Parathyroid adenoma (tissue), 2 donors: ENCODE results near the gene CNTNAP1.
"Not testable (repeated sequence)": the region's sequence is repeated elsewhere in the genome, so short reads cannot be mapped to it uniquely, and the experiment has no call there.

Source experiments
- H2AFZ ChIP-seq: fragments of 300-600 bp; sonication (generic); one replicate; pipeline ENCODE4 v1.7.0; 2017; ENCODE audit warnings: antibody characterized with exemption, mild to moderate bottlenecking
- H3K27ac ChIP-seq: fragments of 300-600 bp; sonication (generic); one replicate; pipeline ENCODE4 v1.7.0; 2017
- H3K27me3 ChIP-seq: fragments of 300-600 bp; sonication (generic); one replicate; pipeline ENCODE4 v1.7.0; 2017; ENCODE audit warnings: low read length; ENCODE audit not compliant: control insufficient read depth, insufficient read depth
- H3K36me3 ChIP-seq: fragments of 300-600 bp; sonication (generic); one replicate; pipeline ENCODE4 v1.7.0; 2017; ENCODE audit warnings: low read length; ENCODE audit not compliant: control insufficient read depth, insufficient read depth
- H3K4me1 ChIP-seq: fragments of 300-600 bp; sonication (generic); one replicate; pipeline ENCODE4 v1.7.0; 2017; ENCODE audit warnings: control low read depth
- H3K4me2 ChIP-seq: fragments of 300-600 bp; sonication (generic); one replicate; pipeline ENCODE4 v1.7.0; 2017; ENCODE audit warnings: low read length
- H3K4me3 ChIP-seq: fragments of 300-600 bp; sonication (generic); one replicate; pipeline ENCODE4 v1.7.0; 2017; ENCODE audit warnings: low read depth, low read length
- H3K79me2 ChIP-seq: fragments of 300-600 bp; sonication (generic); one replicate; pipeline ENCODE4 v1.7.0; 2017; ENCODE audit warnings: control low read depth
- H3K9ac ChIP-seq: fragments of 300-600 bp; sonication (generic); one replicate; pipeline ENCODE4 v1.7.0; 2017; ENCODE audit warnings: mild to moderate bottlenecking
- H3K9me3 ChIP-seq: fragments of 300-600 bp; sonication (generic); one replicate; pipeline ENCODE4 v1.7.0; 2017; ENCODE audit warnings: low read length; ENCODE audit not compliant: control insufficient read depth
- TF ChIP-seq, protein P1 (sequence below): fragments of 300-600 bp; sonication (generic); IDR thresholded peaks from one replicate; pipeline ENCODE4 v1.7.0; 2017; ENCODE audit warnings: antibody characterized with exemption, mild to moderate bottlenecking
- donor health status: primary hyperparathyroidism.

Gene CNTNAP1

GRCh38 chr17:42709561-42709960 lies 27.2 kb downstream of the CNTNAP1 start:
- H3K79me2 ChIP-seq = peaks cover 2% of the 10 kb centered on the region
- no peak overlapping the region for H3K27ac ChIP-seq
- TF ChIP-seq, protein P1, sequence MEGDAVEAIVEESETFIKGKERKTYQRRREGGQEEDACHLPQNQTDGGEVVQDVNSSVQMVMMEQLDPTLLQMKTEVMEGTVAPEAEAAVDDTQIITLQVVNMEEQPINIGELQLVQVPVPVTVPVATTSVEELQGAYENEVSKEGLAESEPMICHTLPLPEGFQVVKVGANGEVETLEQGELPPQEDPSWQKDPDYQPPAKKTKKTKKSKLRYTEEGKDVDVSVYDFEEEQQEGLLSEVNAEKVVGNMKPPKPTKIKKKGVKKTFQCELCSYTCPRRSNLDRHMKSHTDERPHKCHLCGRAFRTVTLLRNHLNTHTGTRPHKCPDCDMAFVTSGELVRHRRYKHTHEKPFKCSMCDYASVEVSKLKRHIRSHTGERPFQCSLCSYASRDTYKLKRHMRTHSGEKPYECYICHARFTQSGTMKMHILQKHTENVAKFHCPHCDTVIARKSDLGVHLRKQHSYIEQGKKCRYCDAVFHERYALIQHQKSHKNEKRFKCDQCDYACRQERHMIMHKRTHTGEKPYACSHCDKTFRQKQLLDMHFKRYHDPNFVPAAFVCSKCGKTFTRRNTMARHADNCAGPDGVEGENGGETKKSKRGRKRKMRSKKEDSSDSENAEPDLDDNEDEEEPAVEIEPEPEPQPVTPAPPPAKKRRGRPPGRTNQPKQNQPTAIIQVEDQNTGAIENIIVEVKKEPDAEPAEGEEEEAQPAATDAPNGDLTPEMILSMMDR = no peak
- no peaks in the 10 kb centered on the region for H3K9me3 ChIP-seq
- no peaks in the 10 kb centered on the region for H3K36me3 ChIP-seq
- H3K4me1 ChIP-seq = no peaks in the 10 kb centered on the region
- no peak overlapping the region for H2AFZ ChIP-seq
- H3K4me2 ChIP-seq = no peak overlapping the region
- H3K4me3 ChIP-seq = no peak overlapping the region
- no peaks in the 10 kb centered on the region for H3K27me3 ChIP-seq
- no peak overlapping the region for H3K9ac ChIP-seq

- Histone ChIP-seq H3K4me2 (no peak overlapping the region), H3K36me3 (no peaks in the 10 kb centered on the region), H3K4me1 (no peaks in the 10 kb centered on the region), H2AFZ (no peak overlapping the region), H3K79me2 (peaks cover 3% of the 10 kb centered on the region), H3K27me3 (no peaks in the 10 kb centered on the region), H3K9ac (no peak overlapping the region), H3K9me3 (no peaks in the 10 kb centered on the region), H3K4me3 (no peak overlapping the region), H3K27ac (no peak overlapping the region)
- TF ChIP-seq, protein P1 = peak; percentile 76
Observed at GRCh38 chr17:42720996-42721583, 38.8 kb downstream of the CNTNAP1 start.

DNA sequence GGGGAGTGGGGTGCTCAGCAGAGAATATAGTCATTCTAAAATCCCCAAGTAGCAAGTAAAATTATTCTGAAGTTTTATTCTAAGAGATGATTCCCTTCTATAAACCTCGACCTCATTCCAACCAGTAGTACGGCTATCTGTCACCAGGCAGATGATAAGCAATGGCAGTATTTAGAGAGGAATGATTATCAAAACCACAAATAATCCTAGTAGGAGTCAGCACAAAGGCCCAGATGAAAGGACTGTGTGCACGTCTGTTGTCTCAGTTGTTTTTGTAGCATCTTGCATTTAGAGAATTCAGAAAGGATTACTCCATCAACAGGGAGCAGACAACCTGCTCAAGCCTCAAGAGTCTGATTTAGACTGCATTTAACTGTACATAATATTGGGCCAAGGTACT lies 41.3 kb downstream of the CNTNAP1 start:
- TF ChIP-seq, protein P1 = no peak
- Histone ChIP-seq H3K4me1 (no peaks in the 10 kb centered on the region), H3K27ac (no peak overlapping the region), H3K4me3 (no peak overlapping the region), H3K79me2 (no peaks in the 10 kb centered on the region), H3K9me3 (no peaks in the 10 kb centered on the region), H3K9ac (no peak overlapping the region), H2AFZ (no peak overlapping the region), H3K36me3 (no peaks in the 10 kb centered on the region), H3K4me2 (no peak overlapping the region), H3K27me3 (no peaks in the 10 kb centered on the region)

DNA sequence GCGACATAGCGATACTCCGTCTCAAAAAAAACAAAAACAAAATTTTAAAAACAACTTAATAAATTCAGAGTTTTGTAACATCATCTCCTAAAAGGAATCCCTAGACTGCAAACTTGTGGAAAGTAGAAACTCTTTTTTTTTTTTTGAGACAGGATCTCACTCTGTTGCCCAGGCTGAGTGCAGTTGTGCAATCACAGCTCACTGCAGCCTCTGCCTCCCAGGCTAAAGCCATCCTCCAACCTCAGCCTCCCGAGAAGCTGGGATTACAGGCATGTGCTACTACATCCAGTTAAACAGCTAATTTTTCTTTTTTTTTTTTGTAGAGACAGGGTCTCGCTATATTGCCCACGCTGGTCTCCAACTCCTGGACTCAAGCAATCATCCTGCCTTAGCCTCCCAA lies 42.8 kb downstream of the CNTNAP1 start:
- no peaks in the 10 kb centered on the region for H3K36me3 ChIP-seq
- no peaks in the 10 kb centered on the region for H3K79me2 ChIP-seq
- no peak overlapping the region for H3K4me3 ChIP-seq
- TF ChIP-seq, protein P1 = no peak
- no peaks in the 10 kb centered on the region for H3K27me3 ChIP-seq
- no peak overlapping the region for H3K4me2 ChIP-seq
- no peak overlapping the region for H3K9ac ChIP-seq
- no peaks in the 10 kb centered on the region for H3K9me3 ChIP-seq
- no peak overlapping the region for H3K27ac ChIP-seq
- H3K4me1 ChIP-seq = no peaks in the 10 kb centered on the region
- no peak overlapping the region for H2AFZ ChIP-seq

- H3K36me3 ChIP-seq = no peaks in the 10 kb centered on the region
- TF ChIP-seq, protein P1 = no peak
Observed at GRCh38 chr17:42740699-42741098, 58.4 kb downstream of the CNTNAP1 start.

DNA sequence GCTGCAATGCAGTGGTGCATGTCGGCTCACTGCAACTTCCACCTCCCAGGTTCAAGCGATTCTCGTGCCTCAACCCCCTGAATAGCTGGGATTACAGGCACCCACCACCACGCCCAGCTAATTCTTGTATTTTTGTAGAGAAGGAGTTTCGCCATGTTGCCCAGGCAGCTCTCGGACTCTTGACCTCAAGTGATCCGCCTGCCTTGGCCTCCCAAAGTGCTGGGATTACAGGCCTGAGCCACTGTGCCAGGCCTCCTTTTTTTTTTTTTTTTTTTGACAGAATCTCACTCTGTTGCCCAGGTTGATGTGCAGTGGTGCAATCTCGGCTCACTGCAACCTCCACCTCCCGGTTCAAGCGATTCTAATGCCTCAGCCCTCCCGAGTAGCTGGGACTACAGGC lies 60.6 kb downstream of the CNTNAP1 start:
- peaks cover 37% of the 10 kb centered on the region for H3K79me2 ChIP-seq
- not testable (repeated sequence) for H3K4me1 ChIP-seq, H2AFZ ChIP-seq, H3K27me3 ChIP-seq, H3K4me2 ChIP-seq, H3K9me3 ChIP-seq, H3K9ac ChIP-seq, H3K36me3 ChIP-seq, H3K4me3 ChIP-seq, H3K27ac ChIP-seq

More at GRCh38 chr17:42740699-42741098, 58.4 kb downstream of the CNTNAP1 start:
- H2AFZ ChIP-seq = no peak overlapping the region
- H3K4me2 ChIP-seq = no peak overlapping the region
- peaks cover 49% of the 10 kb centered on the region for H3K79me2 ChIP-seq
- H3K27ac ChIP-seq = no peak overlapping the region
- no peak overlapping the region for H3K9ac ChIP-seq
- H3K4me1 ChIP-seq = peaks cover 8% of the 10 kb centered on the region
- no peaks in the 10 kb centered on the region for H3K27me3 ChIP-seq
- H3K9me3 ChIP-seq = no peaks in the 10 kb centered on the region
- H3K4me3 ChIP-seq = no peak overlapping the region
